Gastroesophageal sphincter (tissue), 4 donors: ENCODE results near the gene UTS2. TPM values are rescaled to one million over a fixed set of nuclear protein-coding genes. Genes with fewer than 3 reads are reported as not detected.

Source experiments
- ATAC-seq: fragments of 150-250 bp; one replicate; pipeline ENCODE4 v1.9.1; 2016; ENCODE audit warnings: mild to moderate bottlenecking, moderate library complexity
- H3K27ac ChIP-seq, 4 donors: fragments of 200-600 bp; sonication (generic) in 3 of 4; 1 replicate in 3 of 4; 2 replicates in 1 of 4; pipeline ENCODE4 v1.5.1; 2016 to 2019
- H3K27me3 ChIP-seq: fragments of 200-600 bp; sonication (generic); one replicate; pipeline ENCODE4 v1.5.1; 2019
- H3K36me3 ChIP-seq, 2 donors: fragments of 200-600 bp; sonication (generic); one replicate each; pipeline ENCODE4 v1.5.1; 2019; ENCODE audit warnings: control low read depth in 1 of 2
- H3K4me1 ChIP-seq, 3 donors: fragments of 200-600 bp; sonication (generic); 1 replicate in 2 of 3; 2 replicates in 1 of 3; pipeline ENCODE4 v1.5.1; 2016 to 2019; ENCODE audit warnings: control low read depth in 2 of 3
- H3K4me3 ChIP-seq, 2 donors: fragments of 200-600 bp; sonication (generic); one replicate each; pipeline ENCODE4 v1.5.1; 2019; ENCODE audit warnings: mild to moderate bottlenecking in 1 of 2, moderate library complexity in 1 of 2
- H3K9me3 ChIP-seq, 3 donors: fragments of 200-600 bp; sonication (generic); one replicate each; pipeline ENCODE4 v1.5.1; 2017 to 2019; ENCODE audit warnings: control low read depth in 2 of 3
- EP300 ChIP-seq: sonication (generic); formaldehyde crosslinking; IDR thresholded peaks from one replicate; pipeline ENCODE4 v1.6.1; 2017; ENCODE audit warnings: antibody characterized with exemption, mild to moderate bottlenecking
- POLR2A ChIP-seq, 2 donors: fragments of 450-650 bp; IDR thresholded peaks; one replicate each; pipeline ENCODE4 v1.6.1; 2017; ENCODE audit warnings: antibody characterized with exemption in 2 of 2, mild to moderate bottlenecking in 2 of 2, moderate library complexity in 1 of 2
- POLR2AphosphoS5 ChIP-seq: sonication (generic); formaldehyde crosslinking; IDR thresholded peaks from one replicate; pipeline ENCODE4 v1.6.1; 2017; ENCODE audit warnings: antibody characterized with exemption
- WGBS, 2 donors: methylation state at CpG; one replicate each; pipeline ENCODE4 v1.1.5; 2018; ENCODE audit warnings: low coverage in 1 of 2; 5-methylcytosine and 5-hydroxymethylcytosine counted together
- total RNA-seq, 4 donors: library from RNA; depleted of rRNA; stranded (reverse); fragments of >200 nt; gene quantifications; one replicate each; pipeline ENCODE4 v1.1.0, GENCODE V29; 2016
- TF ChIP-seq, protein P1 (sequence below), 4 experiments: fragments of 200-600 bp in 2 of 4; fragments of 450-650 bp in 2 of 4; sonication (generic) in 1 of 4; IDR thresholded peaks; one replicate each; pipeline ENCODE4 v1.5.1; 2017 to 2019; ENCODE audit warnings: antibody characterized with exemption in 4 of 4, mild to moderate bottlenecking in 2 of 4, moderate library complexity in 2 of 4

Gene UTS2
- total RNA-seq, 4 donors from 2014 or later = 0.31 to 0.42 TPM; not detected in 2

DNA sequence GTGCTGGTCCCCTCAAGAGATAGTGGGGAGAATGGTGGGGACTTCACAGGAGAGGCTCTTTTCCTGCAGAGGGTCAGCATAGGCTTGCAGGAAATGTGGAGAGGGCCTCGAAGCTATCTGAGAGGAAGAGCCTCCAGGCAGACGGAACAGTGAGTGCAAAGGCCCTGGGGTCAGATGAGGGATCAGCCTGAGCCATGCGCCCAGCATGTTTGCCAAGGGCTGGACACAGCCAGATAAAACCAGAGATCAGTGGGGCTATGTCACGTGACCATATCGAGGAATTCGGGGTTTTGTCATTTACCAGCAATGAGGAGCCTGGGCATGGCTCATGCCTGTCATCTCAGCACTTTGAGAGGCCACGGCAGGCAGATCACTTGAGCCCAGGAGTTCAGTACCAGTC lies 6.5 kb upstream of the UTS2 start:
- Histone ChIP-seq H3K36me3 (no peaks in the 10 kb centered on the region), H3K4me3 (no peak overlapping the region), H3K27ac (no peak overlapping the region), H3K9me3 (no peaks in the 10 kb centered on the region), H3K27me3 (no peaks in the 10 kb centered on the region), H3K4me1 (no peaks in the 10 kb centered on the region)
- WGBS, 2 donors = 80 to 81% methylated on average over 3 to 4 of the region's 7 CpGs
- TF ChIP-seq, protein P1, sequence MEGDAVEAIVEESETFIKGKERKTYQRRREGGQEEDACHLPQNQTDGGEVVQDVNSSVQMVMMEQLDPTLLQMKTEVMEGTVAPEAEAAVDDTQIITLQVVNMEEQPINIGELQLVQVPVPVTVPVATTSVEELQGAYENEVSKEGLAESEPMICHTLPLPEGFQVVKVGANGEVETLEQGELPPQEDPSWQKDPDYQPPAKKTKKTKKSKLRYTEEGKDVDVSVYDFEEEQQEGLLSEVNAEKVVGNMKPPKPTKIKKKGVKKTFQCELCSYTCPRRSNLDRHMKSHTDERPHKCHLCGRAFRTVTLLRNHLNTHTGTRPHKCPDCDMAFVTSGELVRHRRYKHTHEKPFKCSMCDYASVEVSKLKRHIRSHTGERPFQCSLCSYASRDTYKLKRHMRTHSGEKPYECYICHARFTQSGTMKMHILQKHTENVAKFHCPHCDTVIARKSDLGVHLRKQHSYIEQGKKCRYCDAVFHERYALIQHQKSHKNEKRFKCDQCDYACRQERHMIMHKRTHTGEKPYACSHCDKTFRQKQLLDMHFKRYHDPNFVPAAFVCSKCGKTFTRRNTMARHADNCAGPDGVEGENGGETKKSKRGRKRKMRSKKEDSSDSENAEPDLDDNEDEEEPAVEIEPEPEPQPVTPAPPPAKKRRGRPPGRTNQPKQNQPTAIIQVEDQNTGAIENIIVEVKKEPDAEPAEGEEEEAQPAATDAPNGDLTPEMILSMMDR (IDR thresholded peaks at IDR 0.05) = no peak
- no peak for TF ChIP-seq POLR2AphosphoS5
- no peak for TF ChIP-seq EP300
- no peak for TF ChIP-seq POLR2A (IDR thresholded peaks at IDR 0.05)
- ATAC-seq = no peak

DNA sequence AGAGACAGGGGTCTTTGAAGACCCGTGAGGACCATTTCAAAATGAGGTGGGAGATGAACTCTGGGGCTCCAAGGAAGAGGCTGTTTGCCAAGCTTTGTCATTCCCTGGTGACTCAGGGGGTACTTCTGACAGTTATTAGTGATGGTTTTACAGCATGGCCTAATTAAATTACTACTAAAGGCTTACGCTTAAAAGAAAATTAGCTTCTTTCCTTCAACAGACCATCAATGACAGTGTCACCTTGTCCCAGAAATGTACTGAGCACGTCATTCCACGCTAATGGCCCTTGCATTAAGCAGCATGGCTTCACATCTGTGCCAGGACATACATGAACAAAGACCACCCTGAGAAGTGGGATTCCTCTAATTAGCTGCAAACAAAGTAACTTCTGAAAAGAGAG lies 5.1 kb upstream of the UTS2 start:
- 77 to 83% methylated on average over 2 to 4 of the region's 4 CpGs for WGBS, 2 donors
- no peaks in the 10 kb centered on the region for H3K36me3 ChIP-seq

DNA sequence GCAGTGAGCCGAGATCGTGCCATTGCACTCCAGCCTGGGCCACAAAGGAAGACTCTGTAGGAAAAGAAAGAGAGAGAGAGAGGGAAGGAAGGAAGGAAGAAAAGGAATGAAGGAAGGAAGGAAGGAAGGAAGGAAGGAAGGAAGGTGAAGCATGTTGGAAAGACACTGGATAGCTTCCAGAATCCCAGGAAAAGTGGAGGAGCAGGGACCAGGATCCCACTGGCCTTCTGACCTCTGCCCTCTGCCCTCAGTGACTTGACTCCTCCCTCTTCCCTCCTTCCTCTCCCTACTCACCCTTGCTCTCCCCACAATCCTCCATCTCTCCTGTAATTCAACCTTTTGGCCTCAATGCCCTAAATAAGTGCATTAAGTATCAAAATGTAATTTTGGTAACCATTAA lies 4.1 kb upstream of the UTS2 start:
- Histone ChIP-seq H3K27me3 (no peaks in the 10 kb centered on the region), H3K4me1 (no peaks in the 10 kb centered on the region), H3K27ac (no peak overlapping the region), H3K4me3 (no peak overlapping the region), H3K36me3 (no peaks in the 10 kb centered on the region), H3K9me3 (no peaks in the 10 kb centered on the region)
- ATAC-seq = no peak
- TF ChIP-seq POLR2A (IDR thresholded peaks at IDR 0.05) (no peak), EP300 (no peak), POLR2AphosphoS5 (no peak)
- TF ChIP-seq, protein P1 (IDR thresholded peaks at IDR 0.05) = no peak
- 48 to 60% methylated on average over 2 of the region's 2 CpGs for WGBS, 2 donors

More for the DNA sequence above, 5.1 kb upstream of the UTS2 start:
- no peak overlapping the region for H3K4me3 ChIP-seq
- no peak for ATAC-seq
- TF ChIP-seq, protein P1 (IDR thresholded peaks at IDR 0.05) = no peak
- TF ChIP-seq POLR2AphosphoS5 (no peak), EP300 (no peak), POLR2A (IDR thresholded peaks at IDR 0.05) (no peak)
- no peaks in the 10 kb centered on the region for H3K9me3 ChIP-seq
- no peaks in the 10 kb centered on the region for H3K27me3 ChIP-seq
- H3K27ac ChIP-seq = no peak overlapping the region
- H3K4me1 ChIP-seq = no peaks in the 10 kb centered on the region

DNA sequence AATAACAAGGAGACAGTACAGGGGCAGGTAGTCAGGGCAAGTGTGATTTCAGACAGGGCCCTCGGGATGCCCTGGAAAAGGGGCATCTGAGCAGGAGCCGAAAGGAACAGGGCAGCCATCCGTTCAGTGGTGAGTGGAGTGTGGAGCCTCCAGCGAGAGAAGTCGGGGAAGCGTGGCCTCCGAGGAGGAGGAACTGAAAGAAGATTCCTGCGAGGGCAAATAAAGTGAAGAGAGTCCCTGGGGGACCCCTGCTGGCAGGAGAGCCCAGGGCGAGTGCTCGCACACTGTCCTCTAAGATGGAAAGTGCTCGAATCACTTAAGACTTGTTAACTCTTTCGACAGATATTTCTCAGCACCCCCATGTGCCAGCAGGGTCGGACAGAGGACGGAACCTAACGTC lies 3.5 kb upstream of the UTS2 start:
- ATAC-seq = no peak
- Histone ChIP-seq H3K27me3 (no peaks in the 10 kb centered on the region), H3K9me3 (no peaks in the 10 kb centered on the region), H3K4me3 (no peak overlapping the region), H3K27ac (no peak overlapping the region), H3K4me1 (no peaks in the 10 kb centered on the region), H3K36me3 (peaks cover 0 to 2% of the 10 kb centered on the region in 2 donors)
- TF ChIP-seq POLR2AphosphoS5 (no peak), POLR2A (IDR thresholded peaks at IDR 0.05) (no peak), EP300 (no peak)
- TF ChIP-seq, protein P1 (IDR thresholded peaks at IDR 0.05) = peak in 1 of 4 experiments; percentile 17
- 41 to 45% methylated on average over 7 to 11 of the region's 15 CpGs for WGBS, 2 donors

DNA sequence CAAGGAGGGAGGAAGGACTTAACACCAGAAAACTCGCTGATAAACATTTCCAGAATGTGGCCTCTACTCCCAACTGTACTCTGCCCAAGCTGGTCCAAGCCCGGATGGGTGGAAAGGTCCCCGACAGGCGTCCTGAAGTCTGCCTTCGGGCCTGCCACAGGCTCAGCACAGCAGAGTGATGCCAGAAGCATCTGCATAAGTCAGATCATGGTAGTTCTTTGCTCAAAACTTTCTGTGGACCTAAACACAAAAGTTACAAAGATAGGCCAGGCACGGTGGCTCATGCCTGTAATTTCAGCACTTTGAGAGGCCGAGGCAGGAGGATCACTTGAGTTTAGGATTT lies 790 bp upstream of the UTS2 start:
- TF ChIP-seq POLR2AphosphoS5 (no peak), EP300 (no peak), POLR2A (IDR thresholded peaks at IDR 0.05) (no peak)
- TF ChIP-seq, protein P1 (IDR thresholded peaks at IDR 0.05) = no peak
- Histone ChIP-seq H3K27me3 (no peaks in the 10 kb centered on the region), H3K4me3 (no peak overlapping the region), H3K36me3 (peaks cover 0 to 20% of the 10 kb centered on the region in 2 donors), H3K27ac (no peak overlapping the region), H3K9me3 (no peaks in the 10 kb centered on the region), H3K4me1 (no peaks in the 10 kb centered on the region)
- WGBS, 2 donors = 79 to 90% methylated on average over 5 to 6 of the region's 7 CpGs
- ATAC-seq = no peak
